ENCODE measurements around the gene WTAP. TPM values are rescaled to one million over a fixed set of nuclear protein-coding genes. Genes with fewer than 3 reads are reported as not detected.

Gene WTAP
- total and polyA plus RNA-seq, 2 of the 8 experiments (the other 6 are each of a cell fraction or from before 2014, with no cell fraction given) = 32.6 to 120 TPM

- Histone ChIP-seq H3K4me1 (replicated peaks in 1 of 4; ENCODE audit: control insufficient read depth in 3 of 4, insufficient read depth in 4 of 4, low read length in 3 of 4) (no peaks in the 10 kb centered on the region), H3K4me2 (ENCODE audit: insufficient read depth in 1 of 2, low read depth in 2 of 2, low read length in 2 of 2) (no peak overlapping the region), H2BK15ac (ENCODE audit: low read length) (no peak overlapping the region), H4K20me1 (replicated peaks in 1 of 2; ENCODE audit: control insufficient read depth in 1 of 2, insufficient read depth in 2 of 2, low read length in 2 of 2) (no peaks in the 10 kb centered on the region), H3K23me2 (ENCODE audit: low read depth, low read length) (no peaks in the 10 kb centered on the region), H3K79me1 (ENCODE audit: low read depth, low read length) (no peaks in the 10 kb centered on the region), H4K8ac (ENCODE audit: extremely low read depth, insufficient read depth, low read length) (no peak overlapping the region), H2AK5ac (ENCODE audit: low read depth, low read length) (no peak overlapping the region), H3K9me3 (ENCODE audit: insufficient read depth in 2 of 2, low read depth in 1 of 2, low read length in 1 of 2) (no peaks in the 10 kb centered on the region), H2BK12ac (ENCODE audit: low read depth, low read length) (no peak overlapping the region), H2AFZ (ENCODE audit: low read length) (no peak overlapping the region), H3K27me3 (replicated peaks in 1 of 4; ENCODE audit: control insufficient read depth in 3 of 4, extremely low read depth in 1 of 4, insufficient read depth in 3 of 4, low read length in 3 of 4) (no peaks in the 10 kb centered on the region), H4K5ac (ENCODE audit: insufficient read length, low read depth, low read length) (no peak overlapping the region), H3K14ac (ENCODE audit: insufficient read length) (no peak overlapping the region), H3K4ac (replicated peaks; ENCODE audit: insufficient read length, low read depth, low read length) (no peak overlapping the region), H3K36me3 (ENCODE audit: control insufficient read depth in 2 of 4, insufficient read depth in 4 of 4, low read length in 3 of 4) (peaks cover 0 to 48% (median 13%) of the 10 kb centered on the region in 4 experiments; a peak in 5 of 8 replicates), H3K56ac (replicated peaks; ENCODE audit: insufficient read length, low read depth, low read length) (no peak overlapping the region), H3K4me3 (ENCODE audit: extremely low read depth in 1 of 4, insufficient read depth in 2 of 4, low read depth in 3 of 4, low read length in 4 of 4) (no peak overlapping the region), H3K27ac (ENCODE audit: low read depth, low read length) (no peak overlapping the region), H2BK20ac (ENCODE audit: low read length) (no peak overlapping the region), H2BK5ac (ENCODE audit: low read depth, low read length) (no peak overlapping the region), H2BK120ac (replicated peaks; ENCODE audit: low read depth, low read length) (no peak overlapping the region), H3K18ac (ENCODE audit: extremely low read depth, low read length) (no peak overlapping the region), H3K23ac (ENCODE audit: insufficient read length) (no peak overlapping the region), H3K9ac (replicated peaks in 1 of 4; ENCODE audit: extremely low read depth in 1 of 4, low read depth in 3 of 4, low read length in 3 of 4) (no peak overlapping the region), H3K79me2 (ENCODE audit: control insufficient read depth in 1 of 2, insufficient read depth in 2 of 2, low read length in 2 of 2) (no peaks in the 10 kb centered on the region), H4K91ac (replicated peaks; ENCODE audit: insufficient read length, low read length) (no peak overlapping the region)
- WGBS, 2 experiments (ENCODE audit: extremely low coverage in 1 of 2, insufficient coverage in 1 of 2, insufficient read length in 1 of 2, insufficient replicate concordance in 2 of 2, low coverage in 1 of 2, low lambda C conversion rate in 2 of 2, missing lambda C conversion rate in 1 of 2) = 90% methylated on average over 3 of the region's 3 CpGs; no CpG with 5 or more reads in 1 of the 2 experiments
- FAIRE-seq (no peak), DNase-seq (ENCODE audit: low read depth in 1 of 2, low spot score in 2 of 2) (no peak)
- no peak for TF ChIP-seq HDAC2 (IDR thresholded peaks at IDR 0.05; ENCODE audit: borderline replicate concordance in 1 of 2, low read depth in 2 of 2, low read length in 2 of 2)
- TF ChIP-seq BRCA1 (IDR thresholded peaks at IDR 0.05; ENCODE audit: low read depth, low read length) = no peak
- TF ChIP-seq RXRA (IDR thresholded peaks at IDR 0.05; ENCODE audit: insufficient read depth, low read depth, low read length) = no peak
- TF ChIP-seq JUN (IDR thresholded peaks at IDR 0.05; ENCODE audit: low read depth, low read length) = no peak
- no peak for TF ChIP-seq TAF7 (optimal IDR thresholded peaks at IDR 0.05; ENCODE audit: borderline replicate concordance, low read depth, low read length)
- TF ChIP-seq PHF8 (conservative IDR thresholded peaks at IDR 0.05; ENCODE audit: low read depth, low read length) = no peak
- TF ChIP-seq BACH1 (IDR thresholded peaks at IDR 0.05; ENCODE audit: low read length) = no peak
- POLR2A ChIA-PET (ENCODE audit: partially characterized antibody) = interaction anchor here (0.7 to 3.6 kb wide), 2 partner anchors 11 to 108 kb away, joined by 4 to 22 read pairs; partner anchors contain the start of genes MRPL18 and SOD2
- CTCF ChIA-PET (ENCODE audit: partially characterized antibody) = interaction anchor here (1.6 to 1.9 kb wide), 3 partner anchors 9 to 507 kb away, joined by 4 to 7 read pairs (median 7); no protein-coding TSS in a partner anchor
Measured at GRCh38 chr6:159682295-159682694, 45.0 kb upstream of the WTAP start.
